Measurements from ENCODE around the gene CDHR2.

Gene CDHR2

DNA sequence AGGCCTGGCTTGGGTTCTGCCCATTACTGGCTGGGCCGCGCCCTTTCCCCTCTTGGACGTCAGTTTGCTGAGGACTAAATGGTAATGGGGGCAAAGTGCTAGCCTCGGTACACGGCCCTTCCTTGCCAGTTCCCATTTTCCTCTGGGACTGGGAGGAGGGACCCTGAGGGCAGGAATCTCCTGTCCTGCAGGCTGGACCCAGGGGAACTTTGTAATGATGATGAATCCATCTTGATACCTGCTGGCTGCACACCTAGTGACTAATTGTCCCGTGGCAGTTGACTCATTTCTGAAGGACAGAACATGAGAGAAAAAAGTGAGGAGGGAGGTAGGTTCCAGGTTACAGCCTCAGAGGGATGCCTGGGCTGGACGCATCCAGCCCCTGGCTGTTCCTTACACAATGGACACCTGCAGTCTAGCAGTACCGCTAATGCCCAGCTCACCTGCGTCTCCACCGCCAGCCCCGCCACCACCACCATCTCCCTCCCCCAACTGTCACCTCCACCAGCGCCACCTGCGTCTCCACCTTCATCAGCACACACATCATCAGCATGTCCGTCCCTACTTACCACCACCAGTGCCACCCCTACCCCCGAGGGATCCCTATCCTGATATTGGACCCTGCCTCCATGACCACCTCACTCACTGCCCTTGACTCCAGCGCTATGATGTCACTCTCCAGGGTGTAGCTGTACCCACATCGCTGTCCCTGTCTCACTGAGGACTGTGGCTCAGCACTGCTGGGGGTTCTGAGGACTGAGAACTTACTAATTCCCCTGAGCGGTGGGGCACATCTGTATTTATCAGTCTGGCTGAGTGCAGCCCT is 4.3 kb downstream of the CDHR2 start:
- Histone ChIP-seq H3K79me2 (ENCODE audit: low read length) (no peaks in the 10 kb centered on the region), H3K36me3 (replicated peaks; ENCODE audit: insufficient read depth, low read length) (no peaks in the 10 kb centered on the region), H3K27ac (ENCODE audit: low read length) (no peak overlapping the region), H3K9me2 (replicated peaks; ENCODE audit: insufficient read depth, low read length) (no peaks in the 10 kb centered on the region), H2AFZ (ENCODE audit: low read length) (no peak overlapping the region), H3K9me3 (replicated peaks; ENCODE audit: insufficient read depth, low read length) (no peaks in the 10 kb centered on the region), H3F3A (ENCODE audit: insufficient read depth, low read length) (no peaks in the 10 kb centered on the region), H3K4me2 (ENCODE audit: low read depth, low read length) (no peak overlapping the region), H3K4me1 (ENCODE audit: low read length) (peaks cover 11% of the 10 kb centered on the region; the same call in 1 of the 2 replicates), H3K4me3 (ENCODE audit: low read length) (no peak overlapping the region), H3K27me3 (replicated peaks; ENCODE audit: insufficient read depth, low read length) (peaks cover 8% of the 10 kb centered on the region; the same call in 1 of the 2 replicates), H3K9ac (ENCODE audit: low read length) (no peak overlapping the region), H4K20me1 (ENCODE audit: insufficient read depth, low read length) (no peaks in the 10 kb centered on the region)
- TF ChIP-seq, protein P1, sequence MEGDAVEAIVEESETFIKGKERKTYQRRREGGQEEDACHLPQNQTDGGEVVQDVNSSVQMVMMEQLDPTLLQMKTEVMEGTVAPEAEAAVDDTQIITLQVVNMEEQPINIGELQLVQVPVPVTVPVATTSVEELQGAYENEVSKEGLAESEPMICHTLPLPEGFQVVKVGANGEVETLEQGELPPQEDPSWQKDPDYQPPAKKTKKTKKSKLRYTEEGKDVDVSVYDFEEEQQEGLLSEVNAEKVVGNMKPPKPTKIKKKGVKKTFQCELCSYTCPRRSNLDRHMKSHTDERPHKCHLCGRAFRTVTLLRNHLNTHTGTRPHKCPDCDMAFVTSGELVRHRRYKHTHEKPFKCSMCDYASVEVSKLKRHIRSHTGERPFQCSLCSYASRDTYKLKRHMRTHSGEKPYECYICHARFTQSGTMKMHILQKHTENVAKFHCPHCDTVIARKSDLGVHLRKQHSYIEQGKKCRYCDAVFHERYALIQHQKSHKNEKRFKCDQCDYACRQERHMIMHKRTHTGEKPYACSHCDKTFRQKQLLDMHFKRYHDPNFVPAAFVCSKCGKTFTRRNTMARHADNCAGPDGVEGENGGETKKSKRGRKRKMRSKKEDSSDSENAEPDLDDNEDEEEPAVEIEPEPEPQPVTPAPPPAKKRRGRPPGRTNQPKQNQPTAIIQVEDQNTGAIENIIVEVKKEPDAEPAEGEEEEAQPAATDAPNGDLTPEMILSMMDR (IDR thresholded peaks at IDR 0.05; ENCODE audit: low read length) = no peak
- TF ChIP-seq EZH2phosphoT487 (IDR thresholded peaks at IDR 0.05; ENCODE audit: low read length) (no peak), EZH2 (optimal IDR thresholded peaks at IDR 0.05; ENCODE audit: low read depth, low read length) (no peak)
- DNase-seq = no peak

DNA sequence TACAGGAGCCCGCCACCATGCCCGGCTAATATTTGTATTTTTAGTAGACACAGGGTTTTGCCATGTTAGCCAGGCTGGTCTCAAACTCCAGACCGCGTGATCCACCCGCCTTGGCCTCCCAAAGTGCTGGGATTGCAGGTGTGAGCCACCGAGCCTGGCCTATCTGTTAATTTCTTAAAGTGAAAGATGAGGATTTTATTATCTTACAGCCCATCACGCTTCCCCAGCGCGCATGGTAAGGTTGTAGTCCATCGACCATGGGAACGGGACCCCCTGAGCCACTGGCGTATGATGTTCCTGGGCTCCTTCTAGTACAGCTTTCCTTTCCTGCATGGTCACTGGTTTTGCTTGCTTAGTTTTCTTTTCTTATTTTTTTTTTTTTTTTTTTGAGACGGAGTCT is 8.7 kb downstream of the CDHR2 start:
- H3K27me3 ChIP-seq (replicated peaks; ENCODE audit: insufficient read depth, low read length) = peaks cover 8% of the 10 kb centered on the region; the same call in 1 of the 2 replicates
- no peaks in the 10 kb centered on the region for H3F3A ChIP-seq (ENCODE audit: insufficient read depth, low read length)
- no peak overlapping the region for H3K27ac ChIP-seq (ENCODE audit: low read length)
- no peaks in the 10 kb centered on the region for H3K36me3 ChIP-seq (replicated peaks; ENCODE audit: insufficient read depth, low read length)
- H2AFZ ChIP-seq (ENCODE audit: low read length) = no peak overlapping the region
- H3K4me2 ChIP-seq (ENCODE audit: low read depth, low read length) = no peak overlapping the region
- H4K20me1 ChIP-seq (ENCODE audit: insufficient read depth, low read length) = no peaks in the 10 kb centered on the region
- TF ChIP-seq, protein P1 (IDR thresholded peaks at IDR 0.05; ENCODE audit: low read length) = no peak
- TF ChIP-seq EZH2 (optimal IDR thresholded peaks at IDR 0.05; ENCODE audit: low read depth, low read length) = no peak
- TF ChIP-seq EZH2phosphoT487 (IDR thresholded peaks at IDR 0.05; ENCODE audit: low read length) = no peak
- no peaks in the 10 kb centered on the region for H3K9me3 ChIP-seq (replicated peaks; ENCODE audit: insufficient read depth, low read length)
- peaks cover 8% of the 10 kb centered on the region; the same call in 1 of the 2 replicates for H3K4me1 ChIP-seq (ENCODE audit: low read length)
- no peaks in the 10 kb centered on the region for H3K9me2 ChIP-seq (replicated peaks; ENCODE audit: insufficient read depth, low read length)
- H3K9ac ChIP-seq (ENCODE audit: low read length) = no peak overlapping the region
- no peaks in the 10 kb centered on the region for H3K79me2 ChIP-seq (ENCODE audit: low read length)
- no peak overlapping the region for H3K4me3 ChIP-seq (ENCODE audit: low read length)
- no peak for DNase-seq

DNA sequence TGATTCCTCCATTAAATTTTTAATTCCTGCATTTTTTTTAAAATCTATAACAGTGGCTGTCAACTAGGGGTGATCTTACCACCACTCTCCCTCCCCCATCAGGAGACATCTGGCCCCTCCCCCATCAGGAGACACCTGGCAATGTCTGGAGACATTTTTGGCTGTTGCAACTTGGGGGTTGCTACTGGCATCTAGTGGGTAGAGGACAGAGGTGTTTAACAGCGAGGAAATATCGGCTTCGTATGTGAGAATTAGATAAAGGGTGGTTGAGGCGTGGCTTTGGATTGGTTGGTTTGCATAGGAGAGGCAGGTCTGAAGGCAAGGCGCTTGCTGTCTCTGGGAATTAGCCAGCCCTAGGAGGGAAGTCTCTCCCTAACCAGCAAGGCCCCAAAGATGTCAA is 10.5 kb downstream of the CDHR2 start:
- Histone ChIP-seq H3K36me3 (replicated peaks; ENCODE audit: insufficient read depth, low read length) (no peaks in the 10 kb centered on the region), H3K27me3 (replicated peaks; ENCODE audit: insufficient read depth, low read length) (no peaks in the 10 kb centered on the region), H3K27ac (ENCODE audit: low read length) (no peak overlapping the region), H3K4me3 (ENCODE audit: low read length) (no peak overlapping the region), H3K9me3 (replicated peaks; ENCODE audit: insufficient read depth, low read length) (no peaks in the 10 kb centered on the region), H3K9me2 (replicated peaks; ENCODE audit: insufficient read depth, low read length) (no peaks in the 10 kb centered on the region), H3F3A (ENCODE audit: insufficient read depth, low read length) (no peaks in the 10 kb centered on the region), H4K20me1 (ENCODE audit: insufficient read depth, low read length) (no peaks in the 10 kb centered on the region), H3K79me2 (ENCODE audit: low read length) (no peaks in the 10 kb centered on the region), H3K9ac (ENCODE audit: low read length) (no peak overlapping the region), H2AFZ (ENCODE audit: low read length) (no peak overlapping the region), H3K4me1 (ENCODE audit: low read length) (no peaks in the 10 kb centered on the region), H3K4me2 (ENCODE audit: low read depth, low read length) (no peak overlapping the region)
- DNase-seq = peak; percentile 34
- TF ChIP-seq EZH2phosphoT487 (IDR thresholded peaks at IDR 0.05; ENCODE audit: low read length) (no peak), EZH2 (optimal IDR thresholded peaks at IDR 0.05; ENCODE audit: low read depth, low read length) (no peak)
- TF ChIP-seq, protein P1 (IDR thresholded peaks at IDR 0.05; ENCODE audit: low read length) = peak; percentile 22; the same call in 1 of the 2 replicates

Measured in MM.1S (cell line).